A673 (cell line): ENCODE results near the gene USP44. TPM values are rescaled to one million over a fixed set of nuclear protein-coding genes. Genes with fewer than 3 reads are reported as not detected.

Source experiments
- BruUV-seq: library from RNA; stranded (reverse); fragments of 400-500 nt; replicated peaks from 2 replicates; lab custom pipeline; 2021; lab: Mats Ljungman, UMichigan
- CTCF ChIA-PET: fragments of 300-600 bp; sonication (Branson Sonifier 250); formaldehyde crosslinking; loops from one replicate; lab custom pipeline; 2022; ENCODE audit warnings: antibody characterized with exemption; lab: Charles Lee
- POLR2A ChIA-PET: fragments of 300-600 bp; sonication (Branson Sonifier 250); formaldehyde crosslinking; loops from one replicate; lab custom pipeline; 2022; ENCODE audit warnings: antibody characterized with exemption; ENCODE audit not compliant: low non-redundant PET; lab: Charles Lee
- DNase-seq: peaks from one replicate; pipeline ENCODE4 v3.0.0-alpha.2; 2015; ENCODE audit warnings: low spot score
- H3K27ac ChIP-seq: fragments of 200-600 bp; sonication (generic); 2 replicates; pipeline ENCODE4 v1.5.1; 2016; ENCODE audit warnings: mixed run types, low read depth, mild to moderate bottlenecking, mixed read lengths, antibody characterized with exemption, low read length; ENCODE audit not compliant: poor library complexity, severe bottlenecking
- H3K27me3 ChIP-seq: fragments of 200-600 bp; sonication (generic); replicated peaks from 2 replicates; pipeline ENCODE4 v1.6.1; 2017; ENCODE audit warnings: mixed run types, low read depth, mild to moderate bottlenecking, mixed read lengths, antibody characterized with exemption, low read length; ENCODE audit not compliant: insufficient read depth, poor library complexity
- H3K36me3 ChIP-seq: fragments of 200-600 bp; sonication (generic); 2 replicates; pipeline ENCODE4 v1.6.1; 2016; ENCODE audit warnings: mixed run types, mild to moderate bottlenecking, mixed read lengths, antibody characterized with exemption, low read length; ENCODE audit not compliant: insufficient read depth, poor library complexity, severe bottlenecking
- H3K4me1 ChIP-seq: fragments of 200-600 bp; sonication (generic); 2 replicates; pipeline ENCODE4 v1.6.1; 2017; ENCODE audit warnings: mixed run types, mild to moderate bottlenecking, mixed read lengths, antibody characterized with exemption, low read length; ENCODE audit not compliant: insufficient read depth, poor library complexity, severe bottlenecking
- H3K4me3 ChIP-seq: fragments of 200-600 bp; sonication (generic); 2 replicates; pipeline ENCODE4 v1.5.1; 2016; ENCODE audit warnings: low read depth, mixed run types, mild to moderate bottlenecking, mixed read lengths, low read length; ENCODE audit not compliant: poor library complexity, severe bottlenecking
- H3K9me3 ChIP-seq: fragments of 200-600 bp; sonication (generic); 2 replicates; pipeline ENCODE4 v1.6.1; 2016; ENCODE audit warnings: mixed run types, low read depth, mild to moderate bottlenecking, mixed read lengths, antibody characterized with exemption, low read length; ENCODE audit not compliant: poor library complexity, severe bottlenecking
- EZH2 ChIP-seq: fragments of 200-600 bp; sonication (generic); IDR thresholded peaks from 2 replicates; pipeline ENCODE4 v1.6.1; 2017; ENCODE audit warnings: borderline replicate concordance, low read depth, mild to moderate bottlenecking, mixed read lengths, antibody characterized with exemption, low read length; ENCODE audit not compliant: poor library complexity, severe bottlenecking
- intact Hi-C: fragments of 100-400 bp; cut with micrococcal nuclease; formaldehyde crosslinking; loops from one replicate; pipeline ENCODE4 v1.10.0; 2022; ENCODE audit not compliant: unreplicated experiment
- total RNA-seq: library from RNA; stranded (reverse); gene quantifications from 2 replicates; pipeline ENCODE4 v1.2.3, GENCODE V29; 2021
- TF ChIP-seq, protein P1 (sequence below): fragments of 300-800, 200-600 bp; sonication (generic); conservative IDR thresholded peaks from 2 replicates; pipeline ENCODE4 v1.5.1; 2017; ENCODE audit warnings: low read depth, mild to moderate bottlenecking, antibody characterized with exemption, low read length, moderate library complexity, mixed read lengths

The USP44 gene
- total RNA-seq, 1 experiment from 2014 or later, result 7.1 TPM

GRCh38 chr12:95497031-95497430, 54.2 kb downstream of the USP44 start:
- peaks cover 14% of the 10 kb centered on the region for H3K9me3 ChIP-seq
- H3K27me3 ChIP-seq, result no peaks in the 10 kb centered on the region
- H3K27ac ChIP-seq, result no peak overlapping the region
- H3K36me3 ChIP-seq, result peaks cover 78% of the 10 kb centered on the region
- POLR2A ChIA-PET, result no interaction called here
- CTCF ChIA-PET, result no interaction called here
- TF ChIP-seq, protein P1, sequence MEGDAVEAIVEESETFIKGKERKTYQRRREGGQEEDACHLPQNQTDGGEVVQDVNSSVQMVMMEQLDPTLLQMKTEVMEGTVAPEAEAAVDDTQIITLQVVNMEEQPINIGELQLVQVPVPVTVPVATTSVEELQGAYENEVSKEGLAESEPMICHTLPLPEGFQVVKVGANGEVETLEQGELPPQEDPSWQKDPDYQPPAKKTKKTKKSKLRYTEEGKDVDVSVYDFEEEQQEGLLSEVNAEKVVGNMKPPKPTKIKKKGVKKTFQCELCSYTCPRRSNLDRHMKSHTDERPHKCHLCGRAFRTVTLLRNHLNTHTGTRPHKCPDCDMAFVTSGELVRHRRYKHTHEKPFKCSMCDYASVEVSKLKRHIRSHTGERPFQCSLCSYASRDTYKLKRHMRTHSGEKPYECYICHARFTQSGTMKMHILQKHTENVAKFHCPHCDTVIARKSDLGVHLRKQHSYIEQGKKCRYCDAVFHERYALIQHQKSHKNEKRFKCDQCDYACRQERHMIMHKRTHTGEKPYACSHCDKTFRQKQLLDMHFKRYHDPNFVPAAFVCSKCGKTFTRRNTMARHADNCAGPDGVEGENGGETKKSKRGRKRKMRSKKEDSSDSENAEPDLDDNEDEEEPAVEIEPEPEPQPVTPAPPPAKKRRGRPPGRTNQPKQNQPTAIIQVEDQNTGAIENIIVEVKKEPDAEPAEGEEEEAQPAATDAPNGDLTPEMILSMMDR, result no peak
- TF ChIP-seq EZH2, result no peak
- H3K4me3 ChIP-seq, result no peak overlapping the region
- no peak for DNase-seq
- intact Hi-C loops, result no loop called here
- no peaks in the 10 kb centered on the region for H3K4me1 ChIP-seq
- BruUV-seq, result no TSS peak

GRCh38 chr12:95495433-95495832, 55.8 kb downstream of the USP44 start:
- no peak overlapping the region for H3K27ac ChIP-seq
- no peak for DNase-seq
- no peak overlapping the region for H3K4me3 ChIP-seq
- TF ChIP-seq, protein P1, result no peak
- TF ChIP-seq EZH2, result no peak
- ChIA-PET CTCF (no interaction called here), POLR2A (no interaction called here)
- H3K4me1 ChIP-seq, result no peaks in the 10 kb centered on the region
- no TSS peak for BruUV-seq
- peaks cover 80% of the 10 kb centered on the region for H3K36me3 ChIP-seq
- no peaks in the 10 kb centered on the region for H3K27me3 ChIP-seq
- intact Hi-C loops, result no loop called here
- peaks cover 14% of the 10 kb centered on the region for H3K9me3 ChIP-seq

- H3K9me3 ChIP-seq, result peaks cover 14% of the 10 kb centered on the region
- H3K27me3 ChIP-seq, result no peaks in the 10 kb centered on the region
- POLR2A ChIA-PET, result no interaction called here
- no peak overlapping the region for H3K27ac ChIP-seq
- intact Hi-C loops, result no loop called here
- TF ChIP-seq EZH2, result no peak
- TF ChIP-seq, protein P1, result no peak
- CTCF ChIA-PET, result no interaction called here
- peaks cover 76% of the 10 kb centered on the region for H3K36me3 ChIP-seq
- H3K4me3 ChIP-seq, result no peak overlapping the region
- no peaks in the 10 kb centered on the region for H3K4me1 ChIP-seq
- DNase-seq, result no peak
- no TSS peak for BruUV-seq
Observed at GRCh38 chr12:95494888-95495287, 56.4 kb downstream of the USP44 start.
